Ascending aorta (tissue), 2 donors: ENCODE measurements around the gene PGM1. TPM values are rescaled to one million over a fixed set of nuclear protein-coding genes. Genes with fewer than 3 reads are reported as not detected.
A peak's percentile ranks its signal among the peaks of the same experiment; 100 is the strongest.

Source experiments
- DNase-seq, 2 donors: peaks; one replicate each; pipeline ENCODE4 v3.0.0-alpha.2; 2019; ENCODE audit warnings: low spot score in 2 of 2
- H3K27ac ChIP-seq, 2 donors: fragments of 200-600 bp; sonication (generic); one replicate each; pipeline ENCODE4 v1.5.1; 2016 to 2017; ENCODE audit warnings: mild to moderate bottlenecking in 1 of 2
- H3K27me3 ChIP-seq: fragments of 200-600 bp; sonication (generic); one replicate; pipeline ENCODE4 v1.5.1; 2017
- H3K36me3 ChIP-seq, 2 donors: fragments of 200-600 bp; sonication (generic); one replicate each; pipeline ENCODE4 v1.5.1; 2016
- H3K4me1 ChIP-seq, 2 donors: fragments of 200-600 bp; sonication (generic); one replicate each; pipeline ENCODE4 v1.5.1; 2016 to 2017; ENCODE audit warnings: mild to moderate bottlenecking in 1 of 2
- H3K4me3 ChIP-seq, 2 donors: fragments of 200-600 bp; sonication (generic); one replicate each; pipeline ENCODE4 v1.5.1; 2016 to 2017; ENCODE audit warnings: mild to moderate bottlenecking in 1 of 2
- H3K9me3 ChIP-seq, 2 donors: fragments of 200-600 bp; sonication (generic); one replicate each; pipeline ENCODE4 v1.5.1; 2016
- intact Hi-C: fragments of 100-400 bp; cut with DNase I; formaldehyde crosslinking; loops from one replicate; pipeline ENCODE4 v1.15.1; 2023
- total RNA-seq: library from RNA; depleted of rRNA; stranded (reverse); fragments of >200 nt; gene quantifications from one replicate; pipeline ENCODE4 v1.1.0, GENCODE V29; 2016
- TF ChIP-seq, protein P1 (sequence below), 3 experiments: fragments of 200-600 bp in 2 of 3; fragments of 450-650 bp in 1 of 3; sonication (generic) in 2 of 3; IDR thresholded peaks; one replicate each; pipeline ENCODE4 v1.5.1; 2016 to 2019; ENCODE audit warnings: antibody characterized with exemption in 3 of 3, mild to moderate bottlenecking in 1 of 3, moderate library complexity in 1 of 3

The PGM1 gene
- total RNA-seq, 1 donor from 2014 or later, result 23.7 TPM

- Histone ChIP-seq H3K9me3 (no peaks in the 10 kb centered on the region), H3K27ac (no peak overlapping the region), H3K36me3 (peaks cover 17 to 51% of the 10 kb centered on the region in 2 donors), H3K27me3 (no peaks in the 10 kb centered on the region), H3K4me3 (no peak overlapping the region), H3K4me1 (no peaks in the 10 kb centered on the region)
- intact Hi-C loops, result no loop called here
- TF ChIP-seq, protein P1, sequence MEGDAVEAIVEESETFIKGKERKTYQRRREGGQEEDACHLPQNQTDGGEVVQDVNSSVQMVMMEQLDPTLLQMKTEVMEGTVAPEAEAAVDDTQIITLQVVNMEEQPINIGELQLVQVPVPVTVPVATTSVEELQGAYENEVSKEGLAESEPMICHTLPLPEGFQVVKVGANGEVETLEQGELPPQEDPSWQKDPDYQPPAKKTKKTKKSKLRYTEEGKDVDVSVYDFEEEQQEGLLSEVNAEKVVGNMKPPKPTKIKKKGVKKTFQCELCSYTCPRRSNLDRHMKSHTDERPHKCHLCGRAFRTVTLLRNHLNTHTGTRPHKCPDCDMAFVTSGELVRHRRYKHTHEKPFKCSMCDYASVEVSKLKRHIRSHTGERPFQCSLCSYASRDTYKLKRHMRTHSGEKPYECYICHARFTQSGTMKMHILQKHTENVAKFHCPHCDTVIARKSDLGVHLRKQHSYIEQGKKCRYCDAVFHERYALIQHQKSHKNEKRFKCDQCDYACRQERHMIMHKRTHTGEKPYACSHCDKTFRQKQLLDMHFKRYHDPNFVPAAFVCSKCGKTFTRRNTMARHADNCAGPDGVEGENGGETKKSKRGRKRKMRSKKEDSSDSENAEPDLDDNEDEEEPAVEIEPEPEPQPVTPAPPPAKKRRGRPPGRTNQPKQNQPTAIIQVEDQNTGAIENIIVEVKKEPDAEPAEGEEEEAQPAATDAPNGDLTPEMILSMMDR (IDR thresholded peaks at IDR 0.05), result no peak
- DNase-seq, result no peak
Observed at GRCh38 chr1:63653976-63654375, 60.8 kb downstream of the PGM1 start.

GRCh38 chr1:63659448-63659847 is 66.2 kb downstream of the PGM1 start:
- H3K4me3 ChIP-seq, result no peak overlapping the region
- TF ChIP-seq, protein P1 (IDR thresholded peaks at IDR 0.05), result no peak
- no peaks in the 10 kb centered on the region for H3K9me3 ChIP-seq
- no peak for DNase-seq
- H3K27me3 ChIP-seq, result no peaks in the 10 kb centered on the region
- peaks cover 14 to 16% of the 10 kb centered on the region in 2 donors for H3K36me3 ChIP-seq
- intact Hi-C loops, result no loop called here
- H3K4me1 ChIP-seq, result no peaks in the 10 kb centered on the region
- no peak overlapping the region for H3K27ac ChIP-seq

DNA sequence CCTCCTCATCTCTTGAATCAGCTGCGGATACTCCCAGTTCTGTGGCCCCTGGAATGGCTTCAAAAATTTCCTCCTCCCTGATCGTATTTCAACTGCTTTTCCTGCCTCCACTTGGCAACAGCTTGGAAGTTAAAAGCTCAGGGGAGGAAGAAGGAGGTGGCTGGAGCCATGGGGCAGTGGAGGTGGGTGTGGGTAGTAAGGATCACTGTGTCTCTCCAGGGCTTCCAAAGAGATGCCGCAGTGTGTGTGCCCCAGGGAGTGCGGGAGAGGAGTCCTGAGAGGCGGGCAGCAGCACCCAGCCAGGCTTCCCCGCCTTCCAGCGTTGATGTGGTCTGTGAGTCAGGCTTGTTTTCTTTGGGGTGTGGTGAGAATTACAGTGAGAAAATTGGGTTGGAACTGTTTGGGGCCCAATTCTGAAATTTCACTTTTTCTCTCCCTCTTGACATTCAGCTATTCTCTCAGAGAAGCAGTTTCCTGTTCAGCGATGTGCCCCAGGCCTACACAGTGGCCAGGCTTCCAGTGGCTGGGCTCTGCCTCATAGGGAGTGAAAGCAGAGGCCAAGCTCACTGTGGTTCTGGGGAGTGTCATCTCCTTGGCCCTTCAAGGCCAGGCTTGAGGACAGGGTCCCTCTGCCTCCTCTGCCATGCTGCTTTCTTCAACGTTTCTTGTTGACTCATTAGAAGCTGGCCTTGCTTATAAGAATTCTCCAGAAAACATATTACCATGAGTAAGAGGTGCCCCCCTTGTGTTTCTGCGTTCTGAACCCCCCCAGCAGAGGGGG is 69.0 kb downstream of the PGM1 start:
- H3K27ac ChIP-seq, result peak overlapping the region; percentile 22 to 29
- H3K4me1 ChIP-seq, result no peaks in the 10 kb centered on the region
- H3K36me3 ChIP-seq, result no peaks in the 10 kb centered on the region
- intact Hi-C loops, result no loop called here
- H3K9me3 ChIP-seq, result no peaks in the 10 kb centered on the region
- no peak for DNase-seq
- no peaks in the 10 kb centered on the region for H3K27me3 ChIP-seq
- H3K4me3 ChIP-seq, result no peak overlapping the region
- TF ChIP-seq, protein P1 (IDR thresholded peaks at IDR 0.05), result no peak

DNA sequence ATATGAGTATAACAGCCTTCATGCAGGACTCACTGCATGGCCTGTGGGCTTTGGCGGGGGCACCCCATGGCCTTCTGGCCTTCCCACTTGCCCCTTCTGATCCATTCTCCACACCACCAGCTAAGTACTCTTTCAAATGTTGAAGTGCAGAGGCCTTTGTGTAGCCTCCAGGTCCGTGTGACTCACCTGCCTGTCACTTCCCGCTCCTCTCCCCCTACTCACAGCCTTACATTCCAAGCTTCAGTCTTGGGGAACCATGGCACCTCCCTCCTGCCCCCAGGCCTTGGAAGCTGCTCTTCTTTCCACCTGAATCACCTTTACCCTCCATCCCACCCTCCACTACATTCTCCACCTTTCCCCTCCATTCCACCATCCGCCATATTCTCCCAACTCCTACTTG is 69.6 kb downstream of the PGM1 start:
- H3K9me3 ChIP-seq, result no peaks in the 10 kb centered on the region
- peak overlapping the region; percentile 22 to 29 for H3K27ac ChIP-seq
- H3K4me3 ChIP-seq, result no peak overlapping the region
- H3K36me3 ChIP-seq, result no peaks in the 10 kb centered on the region
- intact Hi-C loops, result no loop called here
- H3K27me3 ChIP-seq, result no peaks in the 10 kb centered on the region
- H3K4me1 ChIP-seq, result no peaks in the 10 kb centered on the region
- TF ChIP-seq, protein P1 (IDR thresholded peaks at IDR 0.05), result no peak
- no peak for DNase-seq

- Histone ChIP-seq H3K27me3 (no peaks in the 10 kb centered on the region), H3K4me1 (no peaks in the 10 kb centered on the region), H3K27ac (no peak overlapping the region), H3K9me3 (no peaks in the 10 kb centered on the region), H3K36me3 (no peaks in the 10 kb centered on the region), H3K4me3 (no peak overlapping the region)
- intact Hi-C loops, result no loop called here
- DNase-seq, result no peak
- TF ChIP-seq, protein P1 (IDR thresholded peaks at IDR 0.05), result no peak
Observed at GRCh38 chr1:63663301-63663700, 70.1 kb downstream of the PGM1 start.
